Non-pigmented ciliary epithelial cell (primary cell): ENCODE data around the gene MSMP.
A peak's percentile ranks its signal among the peaks of the same experiment; 100 is the strongest.

Experiments
- DNase-seq: peaks from one replicate; pipeline ENCODE4 v3.0.0-alpha.2; 2010; ENCODE audit warnings: low read depth

The MSMP gene, protein sequence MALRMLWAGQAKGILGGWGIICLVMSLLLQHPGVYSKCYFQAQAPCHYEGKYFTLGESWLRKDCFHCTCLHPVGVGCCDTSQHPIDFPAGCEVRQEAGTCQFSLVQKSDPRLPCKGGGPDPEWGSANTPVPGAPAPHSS

DNA sequence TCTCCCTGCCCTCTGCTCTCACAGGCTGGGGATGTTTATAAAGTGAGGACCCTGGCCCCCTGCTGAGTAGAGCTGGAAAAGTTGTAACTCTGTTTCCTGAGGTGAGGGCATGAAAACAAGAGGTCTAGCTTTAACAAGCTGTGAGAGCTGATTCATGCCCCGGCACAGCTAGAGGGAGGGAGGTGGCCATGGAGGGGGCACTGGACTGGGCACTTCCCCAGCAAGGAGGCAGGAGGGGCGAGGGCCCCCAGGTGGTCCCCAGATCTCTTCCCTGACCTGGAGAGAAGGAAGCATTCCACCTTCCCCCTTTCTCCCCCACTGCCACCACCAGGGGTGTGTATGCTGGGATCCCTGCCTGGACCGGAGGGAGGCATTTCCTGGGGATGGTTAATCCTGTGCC lies at the start of gene MSMP:
Gene MSMP, minus strand, starts transcription at position 13 of the 400 bp plus-strand sequence. CDS start 147 bp downstream, outside the sequence.
- DNase-seq, result no peak

GRCh38 chr9:35801328-35802128 lies 47.5 kb upstream of the MSMP start:
- no peak for DNase-seq

DNA sequence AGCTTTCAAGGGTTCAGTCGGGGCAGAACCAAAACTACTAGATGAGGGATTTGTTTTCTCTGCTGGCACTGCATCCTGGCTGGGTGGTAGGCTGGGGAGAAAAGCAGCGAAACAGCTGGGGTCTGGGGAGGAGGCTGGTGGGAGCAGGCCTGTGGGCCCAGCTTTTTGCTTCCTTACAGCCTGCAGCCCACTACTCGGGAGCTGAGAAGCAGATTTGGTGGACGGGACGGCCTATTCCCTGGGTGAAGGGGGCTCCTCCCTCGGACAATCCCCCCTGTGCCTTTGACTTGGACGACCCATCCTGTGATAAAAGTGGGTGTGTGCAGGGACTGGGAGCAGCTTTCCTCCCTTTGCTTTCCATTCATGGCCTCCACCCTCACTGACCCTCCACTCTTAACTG lies 46.5 kb upstream of the MSMP start:
- no peak for DNase-seq

- no peak for DNase-seq
Measured at GRCh38 chr9:35798658-35799374, 44.7 kb upstream of the MSMP start.

DNA sequence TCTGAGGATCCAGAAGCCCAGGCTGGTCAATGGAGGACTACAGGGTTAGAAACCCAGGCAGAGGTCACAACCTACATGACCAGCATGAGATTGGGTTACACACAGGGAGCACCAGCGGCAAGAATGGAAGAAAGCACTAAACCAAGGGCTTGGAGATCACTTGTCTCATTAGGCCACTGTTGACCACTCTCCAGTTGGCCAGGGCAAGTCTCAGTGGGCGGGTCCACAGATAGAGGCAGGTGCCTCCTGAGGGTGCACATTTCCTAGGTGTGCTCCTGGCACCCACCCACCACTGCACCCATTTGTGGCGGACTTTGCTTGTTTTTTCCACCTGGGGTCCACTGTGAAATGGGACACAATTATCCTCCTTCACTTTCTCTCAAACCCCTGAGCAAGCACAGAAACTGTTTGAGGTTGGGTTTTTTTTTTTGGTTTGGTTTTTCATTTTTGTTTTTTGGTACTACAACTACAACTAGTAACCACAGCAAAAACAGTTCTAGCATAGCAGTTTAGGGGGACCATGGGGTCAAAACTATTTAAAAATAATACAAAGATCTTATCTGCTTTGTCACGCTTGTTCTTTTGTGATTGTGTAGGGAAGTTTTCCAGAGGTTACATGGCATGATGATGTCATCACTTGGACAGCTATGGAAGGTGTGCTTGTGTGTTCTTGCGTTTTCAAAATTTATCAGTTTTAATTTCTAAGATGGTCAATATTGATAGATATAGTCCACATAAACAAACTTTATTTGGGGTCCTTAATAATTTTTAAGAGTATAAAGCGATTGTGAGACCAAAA lies 43.4 kb upstream of the MSMP start:
- no peak for DNase-seq

DNA sequence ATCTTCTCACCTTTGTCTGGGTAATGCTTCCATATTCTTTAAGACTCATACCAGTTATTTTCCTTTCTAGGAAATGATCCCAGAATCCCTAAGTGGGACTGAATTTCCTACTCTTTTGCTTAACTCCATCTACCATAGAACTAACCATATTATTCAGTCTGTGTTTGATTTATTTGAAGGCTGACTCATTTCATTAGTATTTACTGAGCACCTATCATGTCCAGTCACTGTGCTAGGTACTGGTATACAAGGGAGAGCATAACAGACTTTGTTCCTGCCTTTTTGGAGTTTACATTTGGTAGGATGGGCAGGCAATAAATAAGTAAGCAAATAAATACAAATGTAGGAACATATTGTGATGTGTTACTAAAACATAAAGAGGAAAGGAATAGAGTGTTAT lies 41.6 kb upstream of the MSMP start:
- DNase-seq, result no peak

DNA sequence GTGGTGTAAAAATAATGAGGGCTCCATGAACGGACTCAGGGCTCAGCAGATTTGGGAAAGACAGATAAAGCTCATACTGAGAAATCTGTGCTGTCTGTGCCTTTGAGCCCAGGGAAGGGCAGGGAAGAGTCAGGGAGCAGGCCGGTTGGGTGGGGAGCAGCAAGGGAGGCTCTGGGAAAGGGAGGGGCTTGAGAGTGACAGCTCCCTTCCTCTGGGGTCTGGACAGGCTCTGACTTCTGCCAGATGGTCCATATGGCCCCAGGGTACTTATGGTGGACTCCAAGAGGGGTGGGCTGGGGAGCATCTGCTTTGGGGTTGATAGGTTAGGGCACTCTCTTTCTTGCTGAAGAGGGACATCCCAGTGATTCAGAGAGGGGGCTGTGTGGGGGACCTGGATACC lies 39.4 kb upstream of the MSMP start:
- no peak for DNase-seq

DNA sequence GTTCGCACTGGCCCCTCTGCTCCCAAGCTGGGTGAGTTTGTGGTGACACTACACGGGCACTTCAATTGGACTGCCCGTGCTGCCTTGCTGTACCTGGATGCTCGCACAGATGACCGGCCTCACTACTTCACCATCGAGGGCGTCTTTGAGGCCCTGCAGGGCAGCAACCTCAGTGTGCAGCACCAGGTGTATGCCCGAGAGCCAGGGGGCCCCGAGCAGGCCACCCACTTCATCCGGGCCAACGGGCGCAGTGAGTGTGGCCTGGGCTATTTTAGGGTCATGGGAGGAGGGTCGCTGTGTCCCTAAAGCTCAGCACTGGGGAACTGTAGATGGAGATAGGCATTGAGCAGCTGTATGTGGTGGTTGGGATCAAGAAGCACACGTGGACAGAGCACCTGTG lies 38.8 kb upstream of the MSMP start:
- DNase-seq, result no peak

GRCh38 chr9:35792024-35792813 lies 38.1 kb upstream of the MSMP start:
- DNase-seq, result no peak

DNA sequence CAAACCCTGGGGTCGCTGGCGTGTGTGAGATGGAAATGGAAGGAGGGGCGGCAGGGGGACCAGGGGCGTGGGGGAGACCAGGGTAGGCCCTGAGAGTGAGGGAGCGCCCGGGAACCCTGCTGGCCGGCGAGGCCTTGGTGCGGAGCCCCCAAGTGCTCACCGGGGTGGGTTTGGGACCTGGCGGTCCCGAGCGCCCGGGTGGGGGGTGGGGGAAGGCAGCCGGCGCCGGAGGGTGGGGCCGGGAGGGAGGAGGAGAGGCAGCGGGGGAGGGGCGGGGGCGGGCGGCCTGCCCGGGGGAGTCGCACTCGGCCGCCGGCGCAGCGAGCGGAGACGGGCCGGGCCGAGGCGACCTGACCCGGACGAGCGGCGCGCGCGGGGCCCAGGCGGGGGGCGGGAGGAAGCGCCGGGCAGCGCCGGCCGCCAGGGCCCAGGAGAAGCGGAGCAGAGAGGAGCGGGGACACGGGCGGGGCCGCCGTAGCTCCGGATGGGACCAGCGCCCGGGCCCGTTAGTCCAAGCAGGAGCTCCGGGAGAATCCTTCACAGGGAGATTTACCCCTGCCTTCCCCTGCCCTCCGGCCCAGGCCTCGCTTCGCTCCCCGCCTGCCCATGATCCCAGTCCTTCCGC lies 37.3 kb upstream of the MSMP start, which contains the start of gene NPR2:
Gene NPR2, plus strand, starts transcription at position 295 of the 625 bp plus-strand sequence. CDS start 818 bp downstream, outside the sequence.
- no peak for DNase-seq

GRCh38 chr9:35790385-35791296 lies 36.6 kb upstream of the MSMP start:
- DNase-seq, result peak; percentile 60

GRCh38 chr9:35790025-35790384 lies 35.9 kb upstream of the MSMP start:
- DNase-seq, result no peak

- no peak for DNase-seq
Measured at GRCh38 chr9:35789541-35789940, 35.5 kb upstream of the MSMP start.

GRCh38 chr9:35783418-35783817 lies 29.3 kb upstream of the MSMP start:
- no peak for DNase-seq

- DNase-seq, result no peak
Measured at GRCh38 chr9:35781066-35781465, 27.0 kb upstream of the MSMP start.

DNA sequence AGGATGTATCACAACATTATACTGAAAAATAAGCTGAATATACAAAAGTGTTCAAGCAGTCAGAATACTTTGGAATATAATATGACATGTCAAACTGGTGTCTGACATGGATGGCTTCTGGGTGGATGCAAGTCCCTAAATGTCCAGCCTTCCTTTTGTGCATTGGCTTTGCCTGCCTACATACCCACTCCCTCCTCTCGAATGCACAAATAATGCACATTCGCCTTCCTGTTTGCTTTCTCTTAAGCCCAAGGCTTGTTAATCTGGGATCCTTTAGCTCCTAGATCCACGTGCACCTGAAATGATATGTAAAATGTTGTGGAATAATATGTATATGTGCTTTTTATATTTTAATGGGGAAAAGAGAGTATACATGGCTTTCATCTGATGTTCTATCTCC lies 24.4 kb upstream of the MSMP start:
- DNase-seq, result no peak

GRCh38 chr9:35776018-35776417 lies 21.9 kb upstream of the MSMP start:
- DNase-seq, result no peak

DNA sequence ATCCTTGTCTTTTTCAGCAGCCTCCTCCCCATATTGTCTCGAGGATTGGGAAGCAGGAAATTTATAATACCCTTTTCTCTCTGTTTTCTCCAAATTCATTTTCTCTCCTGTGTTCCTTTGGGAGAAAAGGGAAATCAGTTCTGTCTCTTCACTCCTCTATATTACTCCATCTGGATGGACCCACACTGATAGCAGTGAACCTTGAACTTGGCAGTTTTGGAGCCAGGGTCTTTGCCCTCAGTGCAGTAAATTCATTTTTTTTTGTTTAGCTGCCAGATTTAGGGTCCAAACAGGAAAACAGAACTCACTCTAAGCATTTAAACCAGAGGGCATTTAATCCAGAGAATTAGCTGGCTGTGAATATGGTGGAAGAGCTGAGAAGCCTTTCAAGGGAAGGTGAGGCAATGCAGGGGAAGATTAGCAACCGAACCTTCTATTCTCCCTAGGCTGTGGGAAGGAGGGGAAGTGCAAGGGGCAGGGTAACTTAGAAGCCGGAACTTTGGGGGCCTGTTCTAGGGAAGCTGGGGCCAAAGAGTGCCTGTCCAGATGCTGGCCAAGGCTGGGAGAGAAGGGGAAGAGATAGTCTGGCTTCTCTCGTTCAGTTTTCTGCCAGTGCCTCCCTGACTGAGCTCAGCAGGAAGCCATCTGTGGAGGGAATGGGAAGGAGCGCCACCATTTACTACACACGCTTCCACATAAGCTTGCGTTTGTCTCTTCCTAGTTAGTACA lies 21.0 kb upstream of the MSMP start:
- DNase-seq, result no peak

GRCh38 chr9:35771943-35772342 lies 17.9 kb upstream of the MSMP start:
- DNase-seq, result no peak
